GM12801 (cell line): ENCODE data around the gene SYT5.

Experiments
- TF ChIP-seq, protein P1 (sequence below): IDR thresholded peaks from one replicate; pipeline ENCODE4 v1.5.1; 2011; ENCODE audit warnings: control low read depth; ENCODE audit not compliant: insufficient read length; ENCODE audit errors: extremely low read depth

The SYT5 gene

DNA sequence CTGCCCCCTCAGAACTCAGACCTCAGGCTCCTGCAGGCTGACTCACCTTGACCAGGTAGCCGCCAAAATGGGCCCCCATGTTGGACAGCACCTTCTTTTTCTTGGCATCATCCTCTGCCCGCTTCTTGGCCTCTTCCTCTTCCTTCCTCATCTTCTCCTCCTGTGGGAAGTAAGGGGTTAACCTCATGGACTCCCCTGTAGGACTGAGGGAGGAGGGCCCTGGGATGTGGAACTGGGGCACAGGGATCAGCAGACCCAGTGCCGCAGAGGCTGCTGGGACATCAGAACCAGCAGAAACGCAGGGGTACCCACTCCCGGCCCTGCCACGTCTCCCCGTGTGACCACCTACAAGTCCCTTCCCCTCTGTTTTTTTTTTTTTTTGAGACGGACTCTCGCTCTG is 42.2 kb downstream of the SYT5 start:
- TF ChIP-seq, protein P1, sequence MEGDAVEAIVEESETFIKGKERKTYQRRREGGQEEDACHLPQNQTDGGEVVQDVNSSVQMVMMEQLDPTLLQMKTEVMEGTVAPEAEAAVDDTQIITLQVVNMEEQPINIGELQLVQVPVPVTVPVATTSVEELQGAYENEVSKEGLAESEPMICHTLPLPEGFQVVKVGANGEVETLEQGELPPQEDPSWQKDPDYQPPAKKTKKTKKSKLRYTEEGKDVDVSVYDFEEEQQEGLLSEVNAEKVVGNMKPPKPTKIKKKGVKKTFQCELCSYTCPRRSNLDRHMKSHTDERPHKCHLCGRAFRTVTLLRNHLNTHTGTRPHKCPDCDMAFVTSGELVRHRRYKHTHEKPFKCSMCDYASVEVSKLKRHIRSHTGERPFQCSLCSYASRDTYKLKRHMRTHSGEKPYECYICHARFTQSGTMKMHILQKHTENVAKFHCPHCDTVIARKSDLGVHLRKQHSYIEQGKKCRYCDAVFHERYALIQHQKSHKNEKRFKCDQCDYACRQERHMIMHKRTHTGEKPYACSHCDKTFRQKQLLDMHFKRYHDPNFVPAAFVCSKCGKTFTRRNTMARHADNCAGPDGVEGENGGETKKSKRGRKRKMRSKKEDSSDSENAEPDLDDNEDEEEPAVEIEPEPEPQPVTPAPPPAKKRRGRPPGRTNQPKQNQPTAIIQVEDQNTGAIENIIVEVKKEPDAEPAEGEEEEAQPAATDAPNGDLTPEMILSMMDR: no peak

DNA sequence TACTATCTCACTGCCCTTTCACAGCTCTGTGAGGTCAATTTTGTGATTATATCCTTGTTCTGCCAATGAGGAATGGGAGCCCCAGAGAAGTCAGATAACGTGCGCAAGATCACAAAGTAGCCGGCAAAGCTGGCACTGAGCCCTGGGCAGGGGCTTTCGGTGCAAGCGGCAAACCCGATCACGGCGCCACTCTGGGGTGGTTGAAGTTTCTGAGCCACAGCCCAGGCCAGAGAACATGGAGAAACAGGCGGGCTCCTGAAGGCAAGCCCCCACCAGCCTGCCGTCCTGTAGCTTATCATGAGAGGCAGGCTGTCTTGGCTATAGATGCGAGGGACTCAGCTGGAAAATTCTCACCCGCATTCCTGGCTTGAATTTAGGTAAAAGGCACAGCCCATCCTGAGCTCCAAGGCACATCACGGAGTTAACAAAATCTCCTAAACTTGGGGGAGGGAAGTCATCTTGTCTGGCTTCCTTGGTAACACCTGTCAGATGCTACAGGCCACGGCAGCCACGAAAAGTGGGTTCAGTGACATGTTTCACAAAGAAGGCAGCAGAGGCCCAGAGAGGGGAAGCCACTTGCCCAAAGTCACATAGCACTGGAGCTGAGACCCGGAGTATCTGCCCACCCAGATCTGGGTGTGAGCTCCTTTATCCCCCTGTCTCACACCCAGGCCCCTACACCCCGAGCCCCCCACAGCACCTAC is 43.5 kb downstream of the SYT5 start:
- TF ChIP-seq, protein P1: no peak

DNA sequence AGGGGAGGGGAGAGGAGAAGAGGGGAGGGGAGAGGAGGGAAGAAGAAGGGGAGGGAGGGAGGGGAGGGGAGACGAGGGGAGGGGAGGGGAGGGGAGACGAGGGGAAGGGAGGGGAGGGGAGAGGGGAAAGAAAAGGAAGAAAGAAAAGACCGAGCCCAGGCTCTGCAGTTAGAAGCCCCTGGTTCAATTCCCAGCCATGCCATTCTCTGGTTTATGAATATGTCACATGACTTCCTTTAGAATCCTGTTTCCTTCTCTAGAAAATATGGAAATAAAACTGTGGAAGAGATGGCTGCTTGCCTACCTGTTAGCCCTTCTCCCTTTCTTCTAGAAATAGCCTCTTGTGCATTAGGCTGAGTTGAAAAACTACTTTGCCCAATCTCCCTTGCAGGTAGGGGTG is 45.4 kb downstream of the SYT5 start:
- TF ChIP-seq, protein P1: no peak

DNA sequence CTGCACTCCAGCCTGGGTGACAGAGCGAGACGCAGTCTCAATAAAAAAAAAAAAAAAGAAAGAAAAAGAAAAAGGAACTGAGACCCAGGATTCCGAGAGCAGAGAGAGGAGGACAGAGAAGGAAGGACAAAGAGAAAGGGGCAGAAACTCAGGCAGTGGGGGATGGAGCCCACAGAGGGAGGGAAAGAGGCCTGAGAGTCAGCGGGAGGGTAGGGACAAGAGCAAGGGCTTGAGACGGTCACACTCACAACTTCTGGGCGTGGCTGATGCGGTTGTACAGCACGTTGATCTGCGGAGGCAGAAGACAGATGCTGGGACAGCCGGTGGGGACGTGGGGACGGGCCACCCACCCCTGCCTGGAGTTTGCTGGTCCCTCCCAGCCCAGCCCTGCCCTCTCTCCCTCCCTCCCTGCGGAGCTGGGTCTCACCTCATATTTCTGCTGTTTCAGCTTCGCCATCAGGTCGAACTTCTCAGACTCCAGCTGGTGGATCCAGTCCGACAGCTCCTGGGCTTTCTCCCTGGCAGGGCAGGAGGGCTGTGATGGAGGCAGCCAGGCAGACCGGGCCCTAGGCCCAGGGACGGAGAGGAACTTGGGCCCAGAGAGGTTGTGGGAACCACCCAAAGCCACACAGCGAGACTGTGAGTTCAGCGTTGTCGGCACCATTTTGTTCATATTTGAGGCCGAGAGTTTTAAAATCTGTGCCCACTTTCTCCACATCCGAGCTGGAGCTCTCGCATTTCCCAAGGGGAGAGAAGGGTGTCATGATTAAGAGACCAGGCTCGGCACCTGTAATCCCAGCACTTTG is 46.2 kb downstream of the SYT5 start:
- TF ChIP-seq, protein P1: no peak

DNA sequence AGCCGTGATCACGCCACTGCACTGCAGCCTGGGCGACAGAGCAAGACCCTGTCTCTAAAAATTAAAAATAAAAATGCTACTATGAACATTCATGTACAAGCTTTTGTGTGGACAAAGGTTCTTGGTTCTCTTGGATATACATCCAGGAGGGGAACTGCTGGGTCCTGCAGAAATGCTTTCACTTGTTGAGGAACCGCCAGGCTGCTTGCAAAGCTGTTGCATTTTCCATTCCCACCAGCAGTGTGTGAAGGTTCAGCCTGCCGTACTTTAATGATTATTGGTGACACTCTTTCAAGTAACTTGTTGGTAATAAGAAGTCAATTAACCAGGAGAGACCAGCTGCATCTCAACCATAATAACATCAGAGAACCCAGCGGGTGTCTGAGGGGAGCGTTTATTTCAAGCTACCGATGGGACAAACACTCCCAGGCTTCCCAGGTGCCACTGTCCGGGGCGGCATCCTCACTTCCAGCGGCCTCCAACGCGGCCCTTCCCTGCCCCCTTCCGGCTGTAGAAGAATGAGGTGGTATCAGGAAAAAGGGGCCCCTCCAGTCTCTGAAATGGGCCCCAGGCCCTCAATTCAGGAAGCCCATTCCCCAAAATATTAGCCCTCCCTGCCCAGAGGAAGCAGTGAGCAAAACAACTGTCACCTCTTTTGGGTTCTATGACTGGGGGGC is 47.5 kb downstream of the SYT5 start:
- TF ChIP-seq, protein P1: no peak

DNA sequence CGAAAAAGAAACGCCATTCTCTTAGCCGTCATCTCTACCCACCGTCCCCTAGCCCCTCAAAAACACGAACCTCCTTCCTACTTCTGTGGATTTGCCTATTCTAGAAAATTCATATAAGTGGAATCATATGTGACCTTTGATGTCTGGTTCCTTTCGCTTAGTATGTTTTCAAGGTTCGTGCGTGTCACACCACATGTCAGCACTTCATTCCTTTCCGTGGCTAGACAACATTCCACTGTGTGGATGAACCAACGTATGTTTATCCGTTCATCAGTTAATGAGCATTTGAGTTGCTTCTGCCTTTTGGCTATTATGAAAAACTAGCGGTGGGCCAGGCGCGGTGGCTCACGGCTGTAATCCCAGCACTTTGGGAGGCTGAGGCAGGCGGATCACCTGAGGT is 48.7 kb downstream of the SYT5 start:
- TF ChIP-seq, protein P1: no peak
